ENCODE data around the gene TTLL9. TPM values are rescaled to one million over a fixed set of nuclear protein-coding genes. Genes with fewer than 3 reads are reported as not detected.
A peak's percentile ranks its signal among the peaks of the same experiment; 100 is the strongest.

Gene TTLL9
- total RNA-seq, 6 experiments from 2014 or later = not detected

- WGBS (ENCODE audit: insufficient coverage, low coverage, low lambda C conversion rate, missing lambda C conversion rate) = 8% methylated on average over 20 of the region's 60 CpGs
These were observed 8.9 kb upstream of the TTLL9 start for GRCh38 chr20:31861385-31862156.

GRCh38 chr20:31862157-31862470, 8.3 kb upstream of the TTLL9 start:
- Histone ChIP-seq H3K4me3 (no peak overlapping the region), H3K27me3 (peaks cover 0 to 9% of the 10 kb centered on the region in 2 donors), H3K27ac (no peak overlapping the region), H3K9me3 (no peaks in the 10 kb centered on the region), H3K36me3 (no peaks in the 10 kb centered on the region), H3K4me1 (peaks cover 0 to 10% (median 0%) of the 10 kb centered on the region in 4 donors)
- TF ChIP-seq CTCF (IDR thresholded peaks at IDR 0.05) (no peak), POLR2A (IDR thresholded peaks at IDR 0.05) (no peak)
- no peak for DNase-seq
- WGBS (ENCODE audit: insufficient coverage, low coverage, low lambda C conversion rate, missing lambda C conversion rate) = 52% methylated on average over 4 of the region's 5 CpGs
- intact Hi-C loops (cut with DNase I) = no loop called here
- no peak for ATAC-seq

More at GRCh38 chr20:31861385-31862156, 8.9 kb upstream of the TTLL9 start:
- DNase-seq = peak in 2 of 3 donors; percentile 60 to 61
- Histone ChIP-seq H3K4me1 (peaks cover 0 to 10% (median 0%) of the 10 kb centered on the region in 4 donors), H3K4me3 (peak overlapping the region; percentile 34 to 54 (median 41)), H3K9me3 (no peaks in the 10 kb centered on the region), H3K27me3 (peaks cover 0 to 9% of the 10 kb centered on the region in 2 donors), H3K36me3 (no peaks in the 10 kb centered on the region), H3K27ac (no peak overlapping the region)
- TF ChIP-seq CTCF (IDR thresholded peaks at IDR 0.05) (no peak), POLR2A (IDR thresholded peaks at IDR 0.05) (no peak)
- intact Hi-C loops (cut with DNase I) = no loop called here
- peak; percentile 56 to 76 (median 74) for ATAC-seq

- WGBS (ENCODE audit: insufficient coverage, low coverage, low lambda C conversion rate, missing lambda C conversion rate) = 80% methylated on average over 1 of the region's 8 CpGs
- peak in 1 of 3 donors; percentile 37 for DNase-seq
- no peak overlapping the region for H3K4me3 ChIP-seq
- no peak for ATAC-seq
- TF ChIP-seq CTCF (IDR thresholded peaks at IDR 0.05) (no peak), POLR2A (IDR thresholded peaks at IDR 0.05) (no peak)
- H3K4me1 ChIP-seq = peaks cover 0 to 10% (median 0%) of the 10 kb centered on the region in 4 donors
- no peak overlapping the region for H3K27ac ChIP-seq
- H3K9me3 ChIP-seq = no peaks in the 10 kb centered on the region
- H3K36me3 ChIP-seq = no peaks in the 10 kb centered on the region
- intact Hi-C loops (cut with DNase I) = no loop called here
- peaks cover 0 to 9% of the 10 kb centered on the region in 2 donors for H3K27me3 ChIP-seq
These were observed 7.9 kb upstream of the TTLL9 start for GRCh38 chr20:31862506-31862905.

- H3K27me3 ChIP-seq = peaks cover 0 to 9% of the 10 kb centered on the region in 2 donors
- DNase-seq = no peak
- intact Hi-C loops (cut with DNase I) = no loop called here
- ATAC-seq = no peak
- no peaks in the 10 kb centered on the region for H3K9me3 ChIP-seq
- 85% methylated on average over 4 of the region's 9 CpGs for WGBS (ENCODE audit: insufficient coverage, low coverage, low lambda C conversion rate, missing lambda C conversion rate)
- TF ChIP-seq POLR2A (IDR thresholded peaks at IDR 0.05) = no peak
- TF ChIP-seq CTCF (IDR thresholded peaks at IDR 0.05) = no peak
- H3K36me3 ChIP-seq = no peaks in the 10 kb centered on the region
- H3K4me3 ChIP-seq = no peak overlapping the region
- no peak overlapping the region for H3K27ac ChIP-seq
- peaks cover 0 to 10% (median 0%) of the 10 kb centered on the region in 4 donors for H3K4me1 ChIP-seq
These were observed 6.9 kb upstream of the TTLL9 start for GRCh38 chr20:31863296-31864085.

Measured in right lobe of liver (tissue), 6 donors.